AG09309 (cell line): ENCODE data around the gene KANSL3.
A peak's percentile ranks its signal among the peaks of the same experiment; 100 is the strongest.

Experiments used
- DNase-seq: peaks from one replicate; pipeline ENCODE4 v3.0.0-alpha.2; 2010; ENCODE audit warnings: low read depth
- H3K4me3 ChIP-seq: 2 replicates; pipeline ENCODE4 v1.5.1; 2011; ENCODE audit warnings: mild to moderate bottlenecking, low read depth, low read length, moderate library complexity; ENCODE audit not compliant: control insufficient read depth
- CTCF ChIP-seq: IDR thresholded peaks from 2 replicates; pipeline ENCODE4 v1.5.1; 2011; ENCODE audit warnings: mild to moderate bottlenecking, low read depth, low read length, inconsistent platforms; ENCODE audit not compliant: insufficient read depth, control insufficient read depth; ENCODE audit errors: missing control alignments

KANSL3 gene

GRCh38 chr2:96580771-96581170, 57.3 kb downstream of the KANSL3 start:
- TF ChIP-seq CTCF = peak; percentile 59
- no peak overlapping the region for H3K4me3 ChIP-seq
- DNase-seq = no peak

DNA sequence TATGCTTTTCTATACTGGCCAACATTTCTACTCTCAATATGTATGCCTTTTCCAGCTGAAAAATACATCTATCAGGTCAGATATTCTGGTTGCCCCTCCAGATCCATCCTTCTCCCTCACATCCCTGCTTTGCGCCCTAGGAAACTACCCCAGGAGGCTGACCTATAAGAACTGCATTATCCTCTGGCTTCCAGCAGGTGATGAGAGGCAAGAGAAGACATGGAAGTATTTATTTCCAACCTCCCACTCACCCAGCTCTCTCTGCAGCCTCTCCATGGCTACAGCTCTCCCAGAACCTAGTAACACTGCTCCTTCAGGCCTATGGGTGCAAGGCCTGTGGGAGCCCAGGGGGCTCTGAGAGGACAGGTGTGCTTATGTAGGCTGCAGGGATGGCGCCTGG, 58.7 kb downstream of the KANSL3 start:
- DNase-seq = no peak
- H3K4me3 ChIP-seq = no peak overlapping the region
- no peak for TF ChIP-seq CTCF

GRCh38 chr2:96578731-96579130, 59.4 kb downstream of the KANSL3 start:
- no peak for TF ChIP-seq CTCF
- H3K4me3 ChIP-seq = no peak overlapping the region
- DNase-seq = no peak

GRCh38 chr2:96577501-96577900, 60.6 kb downstream of the KANSL3 start:
- DNase-seq = no peak

GRCh38 chr2:96575785-96576456, 62.2 kb downstream of the KANSL3 start:
- DNase-seq = no peak
- TF ChIP-seq CTCF = no peak
- H3K4me3 ChIP-seq = no peak overlapping the region

More at GRCh38 chr2:96577501-96577900, 60.6 kb downstream of the KANSL3 start:
- TF ChIP-seq CTCF = no peak
- no peak overlapping the region for H3K4me3 ChIP-seq

DNA sequence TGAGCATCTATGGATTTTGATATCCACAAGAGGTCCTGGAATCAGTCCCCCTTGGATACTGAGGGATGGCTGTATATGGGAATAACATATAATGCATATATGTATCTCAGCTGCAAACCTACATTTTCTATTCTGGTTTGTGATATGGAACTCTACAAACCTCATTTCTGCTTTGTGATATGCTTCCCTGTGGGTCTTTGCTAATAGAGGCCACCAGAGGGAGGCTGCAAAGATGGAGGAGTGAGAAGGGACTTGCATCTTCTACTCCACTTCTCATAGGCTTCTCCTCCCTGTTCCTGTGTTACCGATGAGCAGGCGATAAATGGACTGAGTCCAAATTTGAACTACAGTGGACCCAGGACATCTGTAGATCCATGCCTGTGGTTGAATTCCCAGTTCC, 63.7 kb downstream of the KANSL3 start:
- H3K4me3 ChIP-seq = no peak overlapping the region
- DNase-seq = no peak
- peak; percentile 25 for TF ChIP-seq CTCF
